A673 (cell line): Measurements from ENCODE around the gene SFXN5.

Experiments
- EZH2 ChIP-seq: fragments of 200-600 bp; sonication (generic); IDR thresholded peaks from 2 replicates; pipeline ENCODE4 v1.6.1; 2017; ENCODE audit warnings: borderline replicate concordance, low read depth, mild to moderate bottlenecking, mixed read lengths, antibody characterized with exemption, low read length; ENCODE audit not compliant: poor library complexity, severe bottlenecking
- TF ChIP-seq, protein P1 (sequence below): fragments of 300-800, 200-600 bp; sonication (generic); conservative IDR thresholded peaks from 2 replicates; pipeline ENCODE4 v1.5.1; 2017; ENCODE audit warnings: low read depth, mild to moderate bottlenecking, antibody characterized with exemption, low read length, moderate library complexity, mixed read lengths

DNA sequence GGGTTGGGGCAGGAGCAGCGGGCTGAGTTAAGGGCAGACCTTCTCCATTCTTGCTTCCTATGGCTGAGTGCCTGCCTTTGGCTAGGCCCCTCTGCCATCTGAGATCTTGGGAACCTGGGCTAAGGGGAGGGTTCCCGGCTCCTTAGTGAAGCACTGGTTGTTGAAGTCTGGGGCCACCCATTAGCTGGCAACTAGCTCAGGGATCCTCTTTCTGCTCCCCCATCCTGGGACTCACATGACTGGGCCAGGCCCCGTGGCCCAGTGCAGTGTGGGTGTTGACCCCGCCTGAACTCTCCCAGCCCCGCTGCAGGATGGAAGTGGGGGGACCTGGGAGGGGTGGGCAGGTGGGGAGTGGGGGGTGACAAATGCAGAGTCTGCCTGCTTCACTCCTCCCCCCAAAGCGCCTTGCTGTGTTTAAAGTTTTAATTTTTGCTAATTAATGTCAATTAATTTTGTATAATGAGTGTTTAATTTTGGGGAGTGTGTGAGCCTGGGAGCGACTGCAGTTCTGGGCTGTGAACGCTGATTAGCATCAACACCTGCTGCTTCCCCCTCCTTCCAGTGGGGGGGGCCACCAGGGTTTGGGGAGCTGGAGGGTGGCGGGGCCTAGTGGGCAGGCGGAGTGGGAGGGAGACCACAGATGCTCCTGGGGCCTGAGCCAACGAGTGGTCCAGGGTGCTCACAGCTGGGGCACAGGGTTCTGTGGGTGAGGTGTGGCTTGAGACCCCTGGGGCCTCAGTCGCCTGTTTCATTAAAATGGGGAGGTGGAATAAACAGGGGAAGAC, 99.0 kb downstream of the SFXN5 start:
- TF ChIP-seq, protein P1, sequence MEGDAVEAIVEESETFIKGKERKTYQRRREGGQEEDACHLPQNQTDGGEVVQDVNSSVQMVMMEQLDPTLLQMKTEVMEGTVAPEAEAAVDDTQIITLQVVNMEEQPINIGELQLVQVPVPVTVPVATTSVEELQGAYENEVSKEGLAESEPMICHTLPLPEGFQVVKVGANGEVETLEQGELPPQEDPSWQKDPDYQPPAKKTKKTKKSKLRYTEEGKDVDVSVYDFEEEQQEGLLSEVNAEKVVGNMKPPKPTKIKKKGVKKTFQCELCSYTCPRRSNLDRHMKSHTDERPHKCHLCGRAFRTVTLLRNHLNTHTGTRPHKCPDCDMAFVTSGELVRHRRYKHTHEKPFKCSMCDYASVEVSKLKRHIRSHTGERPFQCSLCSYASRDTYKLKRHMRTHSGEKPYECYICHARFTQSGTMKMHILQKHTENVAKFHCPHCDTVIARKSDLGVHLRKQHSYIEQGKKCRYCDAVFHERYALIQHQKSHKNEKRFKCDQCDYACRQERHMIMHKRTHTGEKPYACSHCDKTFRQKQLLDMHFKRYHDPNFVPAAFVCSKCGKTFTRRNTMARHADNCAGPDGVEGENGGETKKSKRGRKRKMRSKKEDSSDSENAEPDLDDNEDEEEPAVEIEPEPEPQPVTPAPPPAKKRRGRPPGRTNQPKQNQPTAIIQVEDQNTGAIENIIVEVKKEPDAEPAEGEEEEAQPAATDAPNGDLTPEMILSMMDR = no peak
- TF ChIP-seq EZH2 = no peak
